GM19023 (cell line): Measurements from ENCODE around the gene RIMS4.
"Not testable (repeated sequence)": the region's sequence is repeated elsewhere in the genome, so short reads cannot be mapped to it uniquely, and the experiment has no call there.

ENCODE experiments used
- ATAC-seq: cut with Tn5 transposase; IDR thresholded peaks from one replicate; pipeline ENCODE4 v1.9.1; 2021; ENCODE audit warnings: mild to moderate bottlenecking, moderate library complexity; ENCODE audit not compliant: unreplicated experiment

RIMS4 gene

GRCh38 chr20:44830995-44831394 lies 20.6 kb upstream of the RIMS4 start:
- ATAC-seq: no peak

GRCh38 chr20:44830523-44830922 lies 20.2 kb upstream of the RIMS4 start:
- no peak for ATAC-seq

GRCh38 chr20:44829688-44830087 lies 19.3 kb upstream of the RIMS4 start:
- no peak for ATAC-seq

- ATAC-seq: no peak
These were observed 18.3 kb upstream of the RIMS4 start for GRCh38 chr20:44828640-44829039.

GRCh38 chr20:44827401-44827800 lies 17.1 kb upstream of the RIMS4 start:
- no peak for ATAC-seq

- ATAC-seq: not testable (repeated sequence)
These were observed 11.2 kb upstream of the RIMS4 start for GRCh38 chr20:44821576-44821975.

GRCh38 chr20:44819936-44820335 lies 9.6 kb upstream of the RIMS4 start:
- ATAC-seq: no peak

- no peak for ATAC-seq
These were observed 7.0 kb upstream of the RIMS4 start for GRCh38 chr20:44817143-44817910.

GRCh38 chr20:44814937-44815336 lies 4.6 kb upstream of the RIMS4 start:
- no peak for ATAC-seq

- ATAC-seq: no peak
These were observed 872 bp upstream of the RIMS4 start for GRCh38 chr20:44811150-44811685.

GRCh38 chr20:44810061-44810390 lies 320 bp downstream of the RIMS4 start:
- no peak for ATAC-seq

- no peak for ATAC-seq
These were observed 826 bp downstream of the RIMS4 start for GRCh38 chr20:44809380-44810060.

GRCh38 chr20:44807684-44808056 lies 2.7 kb downstream of the RIMS4 start:
- no peak for ATAC-seq

GRCh38 chr20:44807051-44807683 lies 3.2 kb downstream of the RIMS4 start:
- no peak for ATAC-seq

- ATAC-seq: no peak
These were observed 4.2 kb downstream of the RIMS4 start for GRCh38 chr20:44805979-44806620.

GRCh38 chr20:44805335-44805978 lies 4.9 kb downstream of the RIMS4 start:
- ATAC-seq: no peak

GRCh38 chr20:44803383-44803941 lies 6.9 kb downstream of the RIMS4 start:
- no peak for ATAC-seq

- no peak for ATAC-seq
These were observed 7.6 kb downstream of the RIMS4 start for GRCh38 chr20:44802702-44803101.

- ATAC-seq: no peak
These were observed 9.8 kb downstream of the RIMS4 start for GRCh38 chr20:44800391-44801046.

- no peak for ATAC-seq
These were observed 10.7 kb downstream of the RIMS4 start for GRCh38 chr20:44799691-44800090.
